Type B pancreatic cell (in vitro differentiated cells): ENCODE results near the gene SAXO1. TPM values are rescaled to one million over a fixed set of nuclear protein-coding genes. Genes with fewer than 3 reads are reported as not detected.
A peak's percentile ranks its signal among the peaks of the same experiment; 100 is the strongest.
"Not testable (repeated sequence)": the region's sequence is repeated elsewhere in the genome, so short reads cannot be mapped to it uniquely, and the experiment has no call there.

ENCODE experiments used
- DNase-seq: peaks from one replicate; pipeline ENCODE4 v3.0.0; 2021; ENCODE audit warnings: mixed read lengths; ENCODE audit not compliant: unreplicated experiment; ENCODE audit errors: extremely low spot score
- H3K27ac Mint-ChIP-seq: 2 replicates; pipeline ENCODE4 v1.8.0; 2021; ENCODE audit warnings: mild to moderate bottlenecking, mixed read lengths
- H3K27me3 Mint-ChIP-seq: 2 replicates; pipeline ENCODE4 v1.8.0; 2021; ENCODE audit warnings: mixed read lengths
- H3K36me3 Mint-ChIP-seq: 2 replicates; pipeline ENCODE4 v1.8.0; 2021; ENCODE audit warnings: mixed read lengths
- H3K4me1 Mint-ChIP-seq: one replicate; pipeline ENCODE4 v1.8.0; 2021; ENCODE audit warnings: mixed read lengths; ENCODE audit not compliant: unreplicated experiment
- H3K4me3 Mint-ChIP-seq: 2 replicates; pipeline ENCODE4 v1.8.0; 2021; ENCODE audit warnings: mild to moderate bottlenecking, mixed read lengths
- H3K9me3 Mint-ChIP-seq: 2 replicates; pipeline ENCODE4 v1.8.0; 2021; ENCODE audit warnings: mixed read lengths
- CTCF ChIP-seq: fragments of 200-600 bp; sonication (generic); conservative IDR thresholded peaks from 2 replicates; pipeline ENCODE4 v1.5.0; 2021; ENCODE audit warnings: antibody characterized with exemption, mild to moderate bottlenecking
- total RNA-seq: library from RNA; stranded (reverse); gene quantifications from 2 replicates; pipeline ENCODE4 v1.2.1, GENCODE V29; 2021; ENCODE audit warnings: low replicate concordance

SAXO1 gene
- total RNA-seq, 1 donor from 2014 or later, result not detected

- no peaks in the 10 kb centered on the region for H3K9me3 Mint-ChIP-seq
Measured at GRCh38 chr9:19028835-19029451, 4.1 kb downstream of the SAXO1 start.

GRCh38 chr9:19027825-19028224 lies 5.2 kb downstream of the SAXO1 start:
- Mint-ChIP-seq H3K4me1 (peaks cover 14% of the 10 kb centered on the region), H3K4me3 (no peak overlapping the region), H3K36me3 (no peaks in the 10 kb centered on the region), H3K9me3 (no peaks in the 10 kb centered on the region), H3K27me3 (peaks cover 9% of the 10 kb centered on the region), H3K27ac (no peak overlapping the region)
- no peak for DNase-seq
- no peak for TF ChIP-seq CTCF

More at GRCh38 chr9:19028835-19029451, 4.1 kb downstream of the SAXO1 start:
- Mint-ChIP-seq H3K36me3 (no peaks in the 10 kb centered on the region), H3K27ac (peak overlapping the region; percentile 52), H3K4me3 (no peak overlapping the region), H3K27me3 (peaks cover 7% of the 10 kb centered on the region), H3K4me1 (peaks cover 6% of the 10 kb centered on the region)
- peak; percentile 89 for TF ChIP-seq CTCF
- no peak for DNase-seq

- H3K4me1 Mint-ChIP-seq, result peaks cover 17% of the 10 kb centered on the region
- no peak for DNase-seq
- no peaks in the 10 kb centered on the region for H3K36me3 Mint-ChIP-seq
- TF ChIP-seq CTCF, result no peak
- peaks cover 9% of the 10 kb centered on the region for H3K27me3 Mint-ChIP-seq
- H3K27ac Mint-ChIP-seq, result no peak overlapping the region
- no peaks in the 10 kb centered on the region for H3K9me3 Mint-ChIP-seq
- H3K4me3 Mint-ChIP-seq, result no peak overlapping the region
Measured at GRCh38 chr9:19026375-19026774, 6.6 kb downstream of the SAXO1 start.

GRCh38 chr9:19023078-19023477 lies 9.9 kb downstream of the SAXO1 start:
- no peak for TF ChIP-seq CTCF
- DNase-seq, result no peak
- Mint-ChIP-seq H3K9me3 (peaks cover 6% of the 10 kb centered on the region), H3K36me3 (no peaks in the 10 kb centered on the region), H3K4me3 (no peak overlapping the region), H3K27me3 (peaks cover 2% of the 10 kb centered on the region), H3K4me1 (peaks cover 10% of the 10 kb centered on the region), H3K27ac (no peak overlapping the region)

- peaks cover 6% of the 10 kb centered on the region for H3K9me3 Mint-ChIP-seq
- peaks cover 2% of the 10 kb centered on the region for H3K27me3 Mint-ChIP-seq
- TF ChIP-seq CTCF, result no peak
- H3K4me1 Mint-ChIP-seq, result peaks cover 10% of the 10 kb centered on the region
- no peak for DNase-seq
- no peak overlapping the region for H3K27ac Mint-ChIP-seq
- no peak overlapping the region for H3K4me3 Mint-ChIP-seq
- no peaks in the 10 kb centered on the region for H3K36me3 Mint-ChIP-seq
Measured at GRCh38 chr9:19022206-19022605, 10.8 kb downstream of the SAXO1 start.

GRCh38 chr9:19021649-19022048 lies 11.4 kb downstream of the SAXO1 start:
- H3K4me1 Mint-ChIP-seq, result peaks cover 10% of the 10 kb centered on the region
- not testable (repeated sequence) for H3K9me3 Mint-ChIP-seq, H3K27ac Mint-ChIP-seq, H3K36me3 Mint-ChIP-seq, H3K27me3 Mint-ChIP-seq, H3K4me3 Mint-ChIP-seq, DNase-seq
